ENCODE measurements around the gene PRKAG2.
"Not testable (repeated sequence)": the region's sequence is repeated elsewhere in the genome, so short reads cannot be mapped to it uniquely, and the experiment has no call there.

The PRKAG2 gene

DNA sequence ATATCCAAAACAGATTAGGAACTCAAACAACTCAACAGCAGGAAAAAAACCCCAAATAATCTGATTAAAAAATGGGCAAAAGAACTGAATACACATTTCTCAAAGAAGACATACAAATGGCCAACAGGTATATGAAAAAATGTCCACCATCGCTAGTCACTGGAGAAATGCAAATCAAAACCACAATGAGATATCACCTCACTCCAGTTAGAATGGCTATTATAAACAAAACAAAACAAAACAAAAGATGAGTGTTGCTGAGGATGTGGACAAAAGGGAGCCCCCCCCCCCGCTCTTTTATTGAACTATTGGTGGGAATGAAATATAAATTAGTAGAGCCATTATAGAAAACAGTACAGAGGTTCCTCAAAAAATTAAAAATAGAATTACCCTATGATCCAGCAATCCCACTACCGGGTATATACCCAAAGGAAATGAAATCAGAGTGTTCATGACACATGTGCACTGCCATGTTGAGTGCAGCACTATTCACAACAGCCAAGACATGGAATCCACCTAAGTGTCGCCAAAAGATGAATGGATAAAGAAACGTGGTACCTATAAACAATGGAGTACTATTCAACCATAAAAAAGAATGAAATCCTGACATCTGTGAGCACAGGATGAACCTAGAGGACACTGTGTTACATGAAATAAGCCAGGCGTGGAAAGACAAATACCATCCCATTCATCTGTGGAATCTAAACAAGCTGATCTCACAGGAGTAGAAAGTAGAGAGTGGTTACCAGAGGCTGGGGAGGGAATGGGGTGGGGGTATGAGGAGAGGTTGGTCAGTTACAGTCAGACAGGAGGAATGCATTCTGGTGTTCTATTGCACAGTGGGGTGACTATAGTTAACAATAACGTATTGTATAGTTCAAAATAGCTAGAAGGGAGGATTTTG is 279.1 kb downstream of the PRKAG2 start:
- DNase-seq = no peak

GRCh38 chr7:151595702-151596350 is 281.1 kb downstream of the PRKAG2 start:
- DNase-seq = no peak

DNA sequence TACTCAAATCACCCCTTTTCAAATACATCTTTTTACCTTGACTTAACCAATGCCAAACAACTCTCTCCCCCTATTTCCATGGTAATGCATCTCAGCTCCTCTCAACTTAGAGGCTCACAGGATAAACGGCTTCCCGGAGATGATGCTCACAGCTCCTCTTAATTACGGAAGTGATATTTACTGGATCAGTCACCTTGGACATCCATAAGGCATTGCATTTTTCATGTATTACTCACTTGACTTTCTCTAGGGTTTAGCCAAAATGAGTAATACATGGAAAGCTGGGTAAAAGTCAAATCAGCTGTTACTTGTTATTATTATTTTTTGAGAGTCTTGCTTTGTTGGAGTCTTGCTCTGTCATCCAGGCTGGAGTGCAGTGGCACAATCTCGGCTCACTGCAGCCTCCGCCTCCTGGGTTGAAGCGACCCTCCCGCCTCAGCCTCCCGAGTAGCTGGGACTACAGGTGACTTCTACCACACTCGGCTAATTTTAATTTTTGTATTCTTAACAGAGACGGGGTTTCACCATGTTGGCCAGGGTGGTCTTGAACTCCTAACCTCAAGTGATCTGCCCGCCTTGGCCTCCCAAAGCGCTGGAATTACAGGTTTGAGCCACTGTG is 283.9 kb downstream of the PRKAG2 start:
- DNase-seq = no peak

GRCh38 chr7:151592330-151592729 is 284.6 kb downstream of the PRKAG2 start:
- DNase-seq = no peak

- DNase-seq = no peak
Measured at GRCh38 chr7:151591866-151592265, 285.0 kb downstream of the PRKAG2 start.

DNA sequence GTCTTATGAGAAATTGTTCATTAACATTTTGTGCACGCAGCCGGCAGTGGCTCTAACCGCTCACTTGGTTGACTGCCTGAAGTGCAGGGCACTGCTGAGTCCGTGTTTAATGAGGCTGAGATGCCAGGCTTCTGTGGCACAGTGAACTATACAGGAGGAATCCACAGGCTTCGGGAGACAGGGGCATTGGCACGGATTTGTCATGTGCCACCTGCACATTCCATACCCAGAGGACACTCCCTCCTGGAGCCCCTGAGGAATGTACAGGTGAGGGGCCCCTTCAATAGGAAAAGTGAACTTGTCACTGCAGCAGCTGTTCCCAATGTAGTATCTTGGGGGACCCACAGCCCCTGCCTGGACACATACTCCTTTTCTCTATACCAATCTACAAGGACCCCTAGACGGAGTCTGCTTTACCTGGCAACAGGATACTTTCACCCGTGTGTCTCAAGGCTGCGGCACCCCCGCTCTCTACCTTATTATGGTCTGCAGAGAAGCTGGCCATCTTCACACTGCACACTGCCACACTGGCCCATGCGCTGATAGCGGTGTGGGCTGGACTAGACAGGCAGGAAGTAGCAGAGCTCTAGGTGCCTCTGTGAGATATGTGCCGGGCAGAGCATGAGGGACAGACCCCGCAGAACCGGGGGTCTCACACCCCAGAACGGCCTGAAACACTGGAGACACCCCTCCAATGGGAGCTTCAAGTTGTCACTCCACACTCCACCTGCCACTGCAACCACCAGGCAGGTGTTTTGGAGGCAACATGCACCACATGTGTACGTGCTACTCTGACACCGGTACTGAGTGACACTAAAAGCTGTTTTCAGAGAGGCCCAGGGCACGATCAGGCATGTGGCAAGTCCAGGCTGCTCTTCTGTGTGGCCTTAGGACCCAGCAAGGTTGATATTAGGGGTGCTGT is 285.8 kb downstream of the PRKAG2 start:
- no peak for DNase-seq

DNA sequence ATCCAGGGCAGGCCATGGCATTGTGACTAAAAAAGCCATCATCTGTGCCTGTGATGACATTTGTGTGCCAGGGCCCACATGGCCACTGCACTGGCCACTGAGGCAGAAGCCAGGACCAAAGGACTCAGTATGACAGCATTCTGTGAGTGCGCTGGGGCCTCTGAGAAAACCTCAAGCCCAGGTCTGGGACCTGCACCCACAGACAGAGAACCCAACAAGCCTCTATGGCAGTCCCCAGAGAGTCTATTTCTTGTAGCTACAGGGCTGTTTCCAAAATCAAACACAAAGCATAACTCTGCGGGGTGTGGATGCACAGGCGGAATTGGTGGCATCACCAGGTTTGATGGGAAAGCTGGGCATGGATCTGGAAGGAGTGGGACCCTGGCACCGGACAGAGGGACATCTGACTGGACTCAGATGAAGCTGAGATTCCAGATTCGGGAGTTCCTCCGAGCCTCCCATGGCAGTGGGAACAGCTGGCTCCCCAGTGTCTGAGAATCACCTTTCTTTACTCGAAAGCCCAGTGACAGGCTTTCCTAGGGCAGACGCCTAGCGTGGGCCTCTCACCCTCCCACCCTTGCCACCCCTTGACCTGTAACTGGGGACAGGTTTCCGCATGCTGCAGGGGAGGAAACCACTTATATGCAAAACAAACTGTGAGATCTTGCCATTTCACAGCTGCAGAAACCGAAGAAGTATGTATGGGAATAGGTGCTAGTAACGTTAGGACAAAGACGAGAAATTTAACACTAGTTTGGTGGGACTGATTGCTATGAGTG is 286.7 kb downstream of the PRKAG2 start:
- no peak for DNase-seq

- DNase-seq = no peak
Measured at GRCh38 chr7:151588982-151589381, 287.9 kb downstream of the PRKAG2 start.

GRCh38 chr7:151586531-151587260 is 290.2 kb downstream of the PRKAG2 start:
- no peak for DNase-seq

- DNase-seq = no peak
Measured at GRCh38 chr7:151585744-151586393, 291.0 kb downstream of the PRKAG2 start.

DNA sequence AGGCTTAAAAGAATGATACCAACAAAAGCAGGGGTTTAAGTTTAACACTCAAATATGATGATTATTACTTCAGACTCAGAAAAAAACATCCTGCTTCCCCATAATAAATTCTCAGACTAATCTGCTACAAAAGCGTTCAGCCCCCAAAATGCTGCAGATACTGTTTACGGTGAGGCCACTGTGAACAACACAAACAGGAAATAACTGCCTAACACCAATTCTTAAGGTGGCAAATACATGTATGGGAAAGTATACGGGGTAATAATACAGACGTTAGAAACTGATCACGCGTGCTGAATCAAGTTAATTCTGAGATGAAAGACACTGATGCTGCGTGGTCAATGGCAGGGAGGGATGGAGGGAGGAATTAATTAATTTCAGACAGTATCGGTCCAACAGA is 295.2 kb downstream of the PRKAG2 start:
- DNase-seq = no peak

- no peak for DNase-seq
Measured at GRCh38 chr7:151579644-151580043, 297.3 kb downstream of the PRKAG2 start.

DNA sequence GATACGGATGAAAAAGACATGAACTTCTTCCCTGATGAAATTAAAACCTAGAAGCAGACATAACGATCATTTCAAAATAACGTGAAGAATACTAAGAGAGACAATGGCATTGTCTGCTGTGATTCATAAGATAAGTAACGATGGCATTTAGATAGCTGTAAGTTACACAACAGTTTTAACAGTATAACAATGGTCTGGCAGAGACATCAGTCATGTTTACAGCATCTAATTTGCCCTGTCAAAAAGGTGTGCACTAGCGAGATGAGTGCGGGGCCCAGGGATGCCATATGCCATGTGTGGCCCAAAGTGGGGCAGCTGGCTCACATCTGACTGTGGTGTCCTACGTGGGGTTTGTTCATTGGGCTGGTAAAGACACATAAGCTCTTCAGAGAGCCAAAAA is 301.5 kb downstream of the PRKAG2 start:
- DNase-seq = no peak

DNA sequence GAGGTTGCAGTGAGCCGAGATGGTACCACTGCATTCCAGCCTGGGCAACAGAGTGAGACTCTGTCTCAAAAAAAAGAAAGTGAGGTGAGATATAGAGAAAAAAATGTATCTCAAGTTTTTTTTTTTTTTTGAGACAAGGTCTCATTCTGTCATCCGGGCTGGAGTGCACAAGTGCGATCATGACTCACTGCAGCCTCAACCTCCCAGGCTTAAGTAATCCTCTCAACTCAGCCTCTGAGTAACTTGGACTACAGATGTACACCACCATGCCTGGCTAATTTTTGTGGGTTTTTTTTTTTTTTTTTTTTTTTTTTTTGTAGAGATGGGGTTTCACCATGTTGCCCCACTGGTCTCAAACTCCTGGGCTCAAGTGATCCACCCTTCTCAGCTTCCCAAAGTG is 303.9 kb downstream of the PRKAG2 start:
- not testable (repeated sequence) for DNase-seq

DNA sequence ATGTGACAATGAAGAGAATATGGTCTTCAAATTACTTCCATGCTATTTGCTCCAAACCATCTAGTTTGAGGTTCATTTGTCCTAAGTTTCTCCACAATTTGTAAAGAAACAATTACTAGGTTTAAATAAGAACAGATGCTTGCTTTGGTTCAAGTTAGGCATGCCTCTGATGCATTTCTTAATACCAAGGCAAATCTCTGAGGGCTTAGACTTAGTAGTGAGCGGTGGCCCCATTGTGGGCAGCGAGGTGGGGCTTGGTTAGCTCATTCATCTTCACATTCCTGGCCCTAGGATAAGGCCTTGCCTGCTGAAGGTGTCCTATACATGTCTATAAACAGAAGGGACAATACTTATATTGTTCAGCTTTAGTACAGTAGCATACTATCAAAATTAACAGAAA is 304.8 kb downstream of the PRKAG2 start:
- no peak for DNase-seq

DNA sequence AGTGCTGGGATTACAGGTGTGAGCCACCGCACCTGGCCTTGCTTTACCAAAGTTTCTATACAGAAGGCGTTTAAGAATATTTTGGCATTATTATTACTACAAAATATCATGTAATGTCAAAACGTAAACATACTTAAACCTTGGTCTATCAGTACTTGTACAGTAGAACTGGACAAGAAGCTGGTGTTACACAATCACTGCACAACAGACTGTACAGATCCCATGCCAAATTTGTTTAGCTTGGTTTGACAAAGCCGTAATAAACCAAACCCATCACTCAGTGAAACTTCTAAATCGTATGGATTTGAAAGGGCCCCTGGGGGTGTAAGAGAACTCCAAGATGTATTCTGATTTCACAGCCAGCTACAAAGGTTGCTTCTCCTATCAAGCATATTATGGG is 305.4 kb downstream of the PRKAG2 start:
- no peak for DNase-seq

DNA sequence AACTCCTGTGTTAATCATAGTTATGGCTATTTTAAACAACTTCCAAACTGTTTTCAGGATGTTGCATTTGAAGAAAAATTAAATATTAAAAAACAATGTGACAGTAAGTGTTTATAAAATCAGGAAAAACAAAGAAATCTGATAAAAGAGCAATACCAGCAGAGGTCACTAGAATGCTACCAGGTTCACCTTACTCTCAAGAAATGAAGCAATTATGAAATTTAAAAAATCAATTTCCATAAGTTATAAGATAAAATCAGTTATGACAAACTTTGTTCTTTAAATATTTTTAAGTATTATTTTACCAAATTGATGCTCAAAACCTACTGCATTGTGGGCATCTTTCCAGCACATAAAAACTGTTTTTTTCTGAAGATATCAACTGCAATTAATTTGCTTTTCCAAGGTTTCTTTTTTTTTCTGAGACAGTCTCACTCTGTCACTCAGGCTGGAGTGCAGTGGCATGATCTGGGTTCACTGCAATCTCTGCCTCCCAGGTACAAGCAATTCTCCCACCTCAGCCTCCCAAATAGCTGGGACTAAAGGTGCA is 306.5 kb downstream of the PRKAG2 start:
- DNase-seq = no peak

DNA sequence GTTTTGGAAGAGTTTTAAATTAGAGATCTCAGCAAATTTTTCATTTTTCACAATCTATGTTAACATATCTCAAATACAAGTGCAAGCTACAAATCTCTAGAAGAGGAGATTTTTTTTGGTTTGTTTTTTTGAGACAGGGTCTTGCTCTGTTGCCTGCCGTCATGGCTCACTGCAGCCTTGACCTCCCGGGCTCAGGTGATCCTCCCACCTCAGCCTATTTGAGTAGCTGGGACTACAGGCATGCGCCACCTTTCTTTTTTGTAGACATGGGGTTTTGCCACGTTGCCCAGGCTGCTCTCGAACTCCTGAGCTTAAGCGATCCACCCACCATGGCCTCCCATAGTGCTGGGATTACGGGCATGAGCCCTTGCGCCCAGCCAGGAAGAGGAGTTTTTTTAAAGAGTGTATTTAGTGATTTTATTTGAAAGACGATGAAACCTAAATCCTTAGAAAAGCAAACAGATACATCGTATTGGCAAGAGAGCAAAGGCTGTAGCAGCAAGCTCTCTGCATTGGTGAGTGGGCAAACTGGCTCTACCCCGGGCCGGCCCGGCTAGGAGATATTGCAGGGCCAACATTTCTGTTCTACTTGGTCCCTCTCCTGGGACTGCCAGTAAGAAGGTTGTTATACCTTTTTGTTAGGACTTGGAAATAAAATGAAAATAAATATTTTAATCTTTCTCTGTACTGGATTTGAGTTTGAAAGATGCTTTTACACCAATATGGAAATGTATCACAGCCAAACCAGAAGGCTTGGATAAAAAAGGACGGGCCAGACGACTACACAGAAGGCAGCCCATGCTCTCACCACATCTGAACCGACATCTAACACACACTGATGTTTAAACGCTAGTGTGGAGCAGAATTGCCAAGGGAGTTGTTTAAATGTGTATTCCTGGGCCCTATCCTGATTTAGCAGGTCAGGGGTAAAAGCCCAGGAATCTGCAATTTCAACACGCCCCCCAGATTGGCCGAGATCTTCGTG is 307.7 kb downstream of the PRKAG2 start:
- DNase-seq = no peak

DNA sequence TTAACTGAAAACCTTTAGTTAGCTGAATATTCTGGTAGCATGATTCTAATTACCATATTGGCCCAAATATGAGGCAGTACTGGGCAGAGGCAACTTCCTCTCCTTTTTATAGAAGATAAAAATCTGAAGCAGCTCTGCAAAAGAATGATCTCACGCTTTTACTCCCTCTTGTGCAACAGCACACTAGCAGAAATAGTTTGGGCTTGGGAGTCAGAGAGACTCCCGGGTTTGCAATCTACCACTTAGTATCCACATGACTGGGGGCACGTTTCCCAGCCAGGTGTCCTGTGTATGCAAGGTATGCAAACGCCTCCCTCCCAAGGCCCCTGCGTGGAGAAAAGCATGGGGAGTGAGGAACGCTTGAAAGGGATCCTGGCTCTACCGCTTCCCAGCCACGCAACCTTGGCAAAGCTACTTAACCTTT is 310.0 kb downstream of the PRKAG2 start:
- no peak for DNase-seq

All from activated effector memory CD4-positive, alpha-beta T cell treated with Interleukin-2 at 50 U/mL for 16 hours (primary cell).